ENCODE results near the gene ACOXL. TPM values are rescaled to one million over a fixed set of nuclear protein-coding genes. Genes with fewer than 3 reads are reported as not detected.
A peak's percentile ranks its signal among the peaks of the same experiment; 100 is the strongest.

The ACOXL gene
- total and polyA plus RNA-seq, 10 of the 15 experiments (the other 5 are each of a cell fraction or from before 2014, with no cell fraction given): 0.05 to 1.3 (median 0.71) TPM

DNA sequence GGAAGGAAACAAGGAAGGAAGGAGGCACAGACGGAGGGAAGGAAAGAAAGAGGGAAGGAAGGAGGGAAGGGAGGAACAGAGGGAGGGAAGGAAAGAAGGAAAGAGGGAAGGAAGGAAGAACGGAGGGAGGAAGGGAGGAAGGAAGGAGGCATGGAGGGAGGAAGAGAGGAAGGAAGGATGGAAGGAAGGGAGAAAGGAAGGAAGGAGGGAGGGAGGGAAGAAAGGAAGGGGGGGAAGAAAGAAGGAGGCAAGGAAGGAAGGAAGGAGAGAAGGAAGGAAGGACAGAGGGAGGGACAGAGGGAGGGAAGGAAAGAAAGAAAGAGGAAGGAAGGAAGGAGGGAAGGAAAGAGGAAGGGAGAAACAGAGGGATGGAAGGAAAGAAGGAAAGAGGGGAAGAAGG, 7.6 kb upstream of the ACOXL start:
- ChIA-PET CTCF (no interaction called here), POLR2A (interaction anchor here (1.4 to 1.5 kb wide), 2 partner anchors 12 to 23 kb away, joined by 4 read pairs; no protein-coding TSS in a partner anchor), SMC1A (ENCODE audit: uncharacterized antibody, unreplicated experiment) (interaction anchor here (1.1 kb wide), 1 partner anchor 13 kb away, joined by 3 read pairs; no protein-coding TSS in a partner anchor), RAD21 (ENCODE audit: unreplicated experiment) (no interaction called here)
- BruUV-seq (replicated peaks): no TSS peak
- no peak overlapping the region for H3K4me3 ChIP-seq
- H3K4me2 ChIP-seq (ENCODE audit: control insufficient read depth, insufficient read depth): no peak overlapping the region
- no peaks in the 10 kb centered on the region for H3K79me2 ChIP-seq (ENCODE audit: control insufficient read depth, insufficient read depth, low read length)
- no peak overlapping the region for H2AFZ ChIP-seq (ENCODE audit: control insufficient read depth, low read depth, low read length)
- 6% methylated on average over 2 of the region's 2 CpGs for WGBS (ENCODE audit: insufficient coverage, insufficient replicate concordance, low lambda C conversion rate, missing lambda C conversion rate)
- no peak overlapping the region for H3K9ac ChIP-seq (ENCODE audit: control insufficient read depth, insufficient read depth, low read length)
- no peaks in the 10 kb centered on the region for H3K4me1 ChIP-seq (ENCODE audit: control insufficient read depth, insufficient read depth, low read length)
- no peaks in the 10 kb centered on the region for H4K20me1 ChIP-seq (ENCODE audit: control insufficient read depth, insufficient read depth)
- no peaks in the 10 kb centered on the region for H3K27me3 ChIP-seq (replicated peaks in 1 of 2; ENCODE audit: control insufficient read depth in 2 of 2, insufficient read depth in 2 of 2, low read length in 1 of 2)
- intact Hi-C loops (cut with micrococcal nuclease; ENCODE audit: unreplicated experiment) (no loop called here), in situ Hi-C loops (cut with MboI) (no loop called here)
- H3K36me3 ChIP-seq (ENCODE audit: control insufficient read depth in 2 of 2, insufficient read depth in 2 of 2, low read length in 1 of 2): no peaks in the 10 kb centered on the region
- DNase-seq (ENCODE audit: low read depth, low spot score) (no peak), ATAC-seq (no peak), FAIRE-seq (no peak)
- TF ChIP-seq ESRRA (IDR thresholded peaks at IDR 0.05; ENCODE audit: low read length) (no peak), MXI1 (IDR thresholded peaks at IDR 0.05; ENCODE audit: low read depth, low read length) (no peak), MTA2 (IDR thresholded peaks at IDR 0.05; ENCODE audit: low read depth) (0 out of 2 replicates have a peak, but pooled peaks have one; percentile 25), PAX8 (IDR thresholded peaks at IDR 0.05) (no peak), EP300 (IDR thresholded peaks at IDR 0.05; ENCODE audit: borderline replicate concordance in 1 of 2, control insufficient read depth in 1 of 2, low read depth in 2 of 2, low read length in 2 of 2) (no peak), SMC3 (IDR thresholded peaks at IDR 0.05; ENCODE audit: borderline replicate concordance, low read length) (no peak), EGR1 (IDR thresholded peaks at IDR 0.05; ENCODE audit: borderline replicate concordance in 1 of 2, low read depth in 2 of 2, low read length in 2 of 2) (no peak), TBL1XR1 (IDR thresholded peaks at IDR 0.05; ENCODE audit: low read depth, low read length) (no peak), SREBF2 (IDR thresholded peaks at IDR 0.05; ENCODE audit: low read length) (no peak), KLF5 (IDR thresholded peaks at IDR 0.05; ENCODE audit: partially characterized antibody) (no peak), NBN (IDR thresholded peaks at IDR 0.05) (peak; percentile 51; the same call in 1 of the 2 replicates), CBX3 (IDR thresholded peaks at IDR 0.05; ENCODE audit: borderline replicate concordance, low read depth) (no peak), CBX5 (IDR thresholded peaks at IDR 0.05; ENCODE audit: low read depth) (no peak), POLR2AphosphoS5 (IDR thresholded peaks at IDR 0.05; ENCODE audit: low read length) (no peak), FOS (IDR thresholded peaks at IDR 0.05; ENCODE audit: borderline replicate concordance, extremely low read depth, insufficient read length) (no peak), IKZF2 (IDR thresholded peaks at IDR 0.05) (0 out of 4 replicates have a peak, but pooled peaks of 1 of the 2 experiments have one; percentile 17), ETV6 (conservative IDR thresholded peaks at IDR 0.05 in 1 of 2, IDR thresholded peaks at IDR 0.05 in 1 of 2; ENCODE audit: borderline replicate concordance in 1 of 2, low read depth in 1 of 2) (no peak), HDGF (IDR thresholded peaks at IDR 0.05) (peak; percentile 73; the same call in 1 of the 2 replicates), ZSCAN29 (IDR thresholded peaks at IDR 0.05) (no peak)
- TF ChIP-seq, protein P1, sequence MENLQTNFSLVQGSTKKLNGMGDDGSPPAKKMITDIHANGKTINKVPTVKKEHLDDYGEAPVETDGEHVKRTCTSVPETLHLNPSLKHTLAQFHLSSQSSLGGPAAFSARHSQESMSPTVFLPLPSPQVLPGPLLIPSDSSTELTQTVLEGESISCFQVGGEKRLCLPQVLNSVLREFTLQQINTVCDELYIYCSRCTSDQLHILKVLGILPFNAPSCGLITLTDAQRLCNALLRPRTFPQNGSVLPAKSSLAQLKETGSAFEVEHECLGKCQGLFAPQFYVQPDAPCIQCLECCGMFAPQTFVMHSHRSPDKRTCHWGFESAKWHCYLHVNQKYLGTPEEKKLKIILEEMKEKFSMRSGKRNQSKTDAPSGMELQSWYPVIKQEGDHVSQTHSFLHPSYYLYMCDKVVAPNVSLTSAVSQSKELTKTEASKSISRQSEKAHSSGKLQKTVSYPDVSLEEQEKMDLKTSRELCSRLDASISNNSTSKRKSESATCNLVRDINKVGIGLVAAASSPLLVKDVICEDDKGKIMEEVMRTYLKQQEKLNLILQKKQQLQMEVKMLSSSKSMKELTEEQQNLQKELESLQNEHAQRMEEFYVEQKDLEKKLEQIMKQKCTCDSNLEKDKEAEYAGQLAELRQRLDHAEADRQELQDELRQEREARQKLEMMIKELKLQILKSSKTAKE (IDR thresholded peaks at IDR 0.05; ENCODE audit: low read depth, poor library complexity, severe bottlenecking): no peak
- TF ChIP-seq, protein P2, sequence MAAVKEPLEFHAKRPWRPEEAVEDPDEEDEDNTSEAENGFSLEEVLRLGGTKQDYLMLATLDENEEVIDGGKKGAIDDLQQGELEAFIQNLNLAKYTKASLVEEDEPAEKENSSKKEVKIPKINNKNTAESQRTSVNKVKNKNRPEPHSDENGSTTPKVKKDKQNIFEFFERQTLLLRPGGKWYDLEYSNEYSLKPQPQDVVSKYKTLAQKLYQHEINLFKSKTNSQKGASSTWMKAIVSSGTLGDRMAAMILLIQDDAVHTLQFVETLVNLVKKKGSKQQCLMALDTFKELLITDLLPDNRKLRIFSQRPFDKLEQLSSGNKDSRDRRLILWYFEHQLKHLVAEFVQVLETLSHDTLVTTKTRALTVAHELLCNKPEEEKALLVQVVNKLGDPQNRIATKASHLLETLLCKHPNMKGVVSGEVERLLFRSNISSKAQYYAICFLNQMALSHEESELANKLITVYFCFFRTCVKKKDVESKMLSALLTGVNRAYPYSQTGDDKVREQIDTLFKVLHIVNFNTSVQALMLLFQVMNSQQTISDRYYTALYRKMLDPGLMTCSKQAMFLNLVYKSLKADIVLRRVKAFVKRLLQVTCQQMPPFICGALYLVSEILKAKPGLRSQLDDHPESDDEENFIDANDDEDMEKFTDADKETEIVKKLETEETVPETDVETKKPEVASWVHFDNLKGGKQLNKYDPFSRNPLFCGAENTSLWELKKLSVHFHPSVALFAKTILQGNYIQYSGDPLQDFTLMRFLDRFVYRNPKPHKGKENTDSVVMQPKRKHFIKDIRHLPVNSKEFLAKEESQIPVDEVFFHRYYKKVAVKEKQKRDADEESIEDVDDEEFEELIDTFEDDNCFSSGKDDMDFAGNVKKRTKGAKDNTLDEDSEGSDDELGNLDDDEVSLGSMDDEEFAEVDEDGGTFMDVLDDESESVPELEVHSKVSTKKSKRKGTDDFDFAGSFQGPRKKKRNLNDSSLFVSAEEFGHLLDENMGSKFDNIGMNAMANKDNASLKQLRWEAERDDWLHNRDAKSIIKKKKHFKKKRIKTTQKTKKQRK (IDR thresholded peaks at IDR 0.05; ENCODE audit: low read depth, low read length): no peak
- H3K27ac ChIP-seq (ENCODE audit: control insufficient read depth, insufficient read depth): no peak overlapping the region
- no peaks in the 10 kb centered on the region for H3K9me3 ChIP-seq (replicated peaks; ENCODE audit: control insufficient read depth, insufficient read depth, low read length)

Measured in GM12878 (cell line).